AG04449 (cell line): Measurements from ENCODE around the gene TOR3A.

Experiments used
- CTCF ChIA-PET: fragments of 350-600 bp; formaldehyde crosslinking; extraction: SDS; loops from one replicate; lab custom pipeline; 2021; ENCODE audit warnings: antibody characterized with exemption; lab: Yijun Ruan, JAX
- POLR2A ChIA-PET: fragments of 400-600, 350-600 bp; formaldehyde crosslinking; extraction: SDS; loops from one replicate; lab custom pipeline; 2020; ENCODE audit warnings: antibody characterized with exemption, inconsistent platforms; lab: Yijun Ruan, JAX
- DNase-seq: peaks from one replicate; pipeline ENCODE4 v3.0.0-alpha.2; 2010; ENCODE audit warnings: low read depth, low spot score
- H3K4me3 ChIP-seq: 2 replicates; pipeline ENCODE4 v1.5.1; 2011; ENCODE audit warnings: low read depth, mild to moderate bottlenecking, control low read depth, low read length
- TF ChIP-seq, protein P1 (sequence below): IDR thresholded peaks from one replicate; pipeline ENCODE4 v1.5.1; 2011; ENCODE audit warnings: mild to moderate bottlenecking, moderate library complexity, low read length, control low read depth, inconsistent platforms; ENCODE audit not compliant: insufficient read depth; ENCODE audit errors: missing control alignments

The TOR3A gene

DNA sequence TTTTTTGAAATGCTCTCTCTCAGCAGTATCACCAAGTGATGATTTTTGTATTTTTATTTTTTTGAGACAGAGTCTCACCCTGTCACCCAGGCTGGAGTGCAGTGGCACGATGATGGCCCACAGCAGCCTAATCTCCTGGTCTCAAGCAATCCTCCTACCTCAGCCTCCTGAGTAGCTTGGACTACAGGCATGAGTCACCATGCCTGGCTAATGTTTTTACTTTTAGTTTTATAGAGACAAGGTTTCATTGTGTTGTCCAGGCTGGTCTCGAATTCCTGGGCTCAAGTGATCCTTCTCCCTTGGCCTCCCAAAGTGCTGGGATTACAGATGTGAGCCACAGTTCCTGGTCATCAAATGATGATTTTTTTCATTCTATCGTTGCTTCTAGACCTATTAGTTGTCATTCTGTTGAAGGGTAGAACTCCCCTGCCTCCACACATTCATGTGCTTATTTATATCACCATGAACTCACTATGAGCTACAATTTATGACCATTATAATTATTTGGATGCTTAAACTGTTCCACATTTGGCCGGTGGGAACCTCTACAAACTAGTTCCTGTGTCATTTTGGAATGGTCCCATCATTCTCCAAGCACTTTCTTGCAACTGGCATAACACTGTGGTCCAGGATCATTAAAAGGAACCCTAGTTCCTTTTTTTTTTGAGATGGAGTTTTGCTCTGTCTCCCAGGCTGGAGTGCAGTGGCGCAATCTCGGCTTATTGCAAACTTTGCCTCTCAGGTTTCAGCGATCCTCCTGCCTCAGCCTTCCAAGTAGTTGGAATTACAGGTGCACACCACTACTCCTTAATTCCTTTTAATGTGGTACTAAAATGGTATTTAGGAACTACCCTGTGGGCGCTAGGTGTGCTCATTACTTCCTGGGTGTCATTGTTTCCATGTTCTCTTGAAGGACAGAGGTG lies 20.2 kb upstream of the TOR3A start:
- H3K4me3 ChIP-seq: no peak overlapping the region
- CTCF ChIA-PET: interaction anchor here (1.2 kb wide), 1 partner anchor 17 kb away, joined by 4 read pairs; no protein-coding TSS in a partner anchor
- TF ChIP-seq, protein P1, sequence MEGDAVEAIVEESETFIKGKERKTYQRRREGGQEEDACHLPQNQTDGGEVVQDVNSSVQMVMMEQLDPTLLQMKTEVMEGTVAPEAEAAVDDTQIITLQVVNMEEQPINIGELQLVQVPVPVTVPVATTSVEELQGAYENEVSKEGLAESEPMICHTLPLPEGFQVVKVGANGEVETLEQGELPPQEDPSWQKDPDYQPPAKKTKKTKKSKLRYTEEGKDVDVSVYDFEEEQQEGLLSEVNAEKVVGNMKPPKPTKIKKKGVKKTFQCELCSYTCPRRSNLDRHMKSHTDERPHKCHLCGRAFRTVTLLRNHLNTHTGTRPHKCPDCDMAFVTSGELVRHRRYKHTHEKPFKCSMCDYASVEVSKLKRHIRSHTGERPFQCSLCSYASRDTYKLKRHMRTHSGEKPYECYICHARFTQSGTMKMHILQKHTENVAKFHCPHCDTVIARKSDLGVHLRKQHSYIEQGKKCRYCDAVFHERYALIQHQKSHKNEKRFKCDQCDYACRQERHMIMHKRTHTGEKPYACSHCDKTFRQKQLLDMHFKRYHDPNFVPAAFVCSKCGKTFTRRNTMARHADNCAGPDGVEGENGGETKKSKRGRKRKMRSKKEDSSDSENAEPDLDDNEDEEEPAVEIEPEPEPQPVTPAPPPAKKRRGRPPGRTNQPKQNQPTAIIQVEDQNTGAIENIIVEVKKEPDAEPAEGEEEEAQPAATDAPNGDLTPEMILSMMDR: no peak
- no peak for DNase-seq
- POLR2A ChIA-PET: interaction anchor here (0.6 kb wide), 1 partner anchor 123 kb away, joined by 3 read pairs; no protein-coding TSS in a partner anchor

DNA sequence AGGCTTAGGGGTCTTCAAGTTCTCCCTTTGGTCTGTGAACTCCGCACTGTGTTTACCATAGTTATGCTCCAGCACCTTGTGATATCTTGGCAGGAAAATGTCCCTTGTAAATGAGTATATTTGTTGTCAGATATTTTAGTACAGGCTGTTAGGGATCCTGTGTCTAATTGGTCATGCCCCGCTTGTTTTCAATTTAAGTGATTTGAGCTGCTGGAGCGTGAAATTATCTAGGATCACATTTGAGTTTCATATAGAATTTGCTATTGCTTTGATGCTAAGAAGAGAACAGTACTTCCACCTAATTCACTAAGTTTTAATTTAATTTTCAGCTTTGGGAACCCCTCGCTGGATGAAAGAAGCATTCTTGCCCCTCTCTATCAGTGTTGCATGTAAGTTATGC lies 15.4 kb upstream of the TOR3A start:
- TF ChIP-seq, protein P1: no peak
- CTCF ChIA-PET: interaction anchor here (2.1 kb wide), 1 partner anchor 12 kb away, joined by 11 read pairs; no protein-coding TSS in a partner anchor
- POLR2A ChIA-PET: no interaction called here
- no peak for DNase-seq
- no peak overlapping the region for H3K4me3 ChIP-seq

DNA sequence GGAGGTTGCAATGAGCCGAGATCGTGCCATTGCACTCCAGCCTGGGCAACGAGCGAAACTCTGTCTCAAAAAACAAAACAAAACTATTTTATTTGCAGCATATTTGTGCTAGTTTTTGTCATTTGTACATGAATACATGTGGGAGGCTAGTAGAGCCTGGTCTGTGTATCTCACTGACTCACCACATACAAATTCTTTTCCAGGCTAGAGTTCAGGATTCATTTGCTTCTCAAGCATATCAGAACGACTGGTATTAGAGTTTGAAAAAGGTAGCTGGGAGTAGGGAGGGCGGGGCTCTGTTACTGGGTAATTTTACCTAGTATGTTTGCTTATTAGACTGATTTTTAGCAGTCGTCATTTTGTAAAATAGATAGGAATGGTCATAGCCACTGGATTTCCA lies 4.5 kb upstream of the TOR3A start:
- TF ChIP-seq, protein P1: no peak
- DNase-seq: peak; percentile 17
- POLR2A ChIA-PET: no interaction called here
- CTCF ChIA-PET: interaction anchor here (1.7 to 7.4 kb wide), 7 partner anchors 8 to 535 kb away, joined by 4 to 76 read pairs (median 11); partner anchors contain the start of gene SOAT1
- no peak overlapping the region for H3K4me3 ChIP-seq

DNA sequence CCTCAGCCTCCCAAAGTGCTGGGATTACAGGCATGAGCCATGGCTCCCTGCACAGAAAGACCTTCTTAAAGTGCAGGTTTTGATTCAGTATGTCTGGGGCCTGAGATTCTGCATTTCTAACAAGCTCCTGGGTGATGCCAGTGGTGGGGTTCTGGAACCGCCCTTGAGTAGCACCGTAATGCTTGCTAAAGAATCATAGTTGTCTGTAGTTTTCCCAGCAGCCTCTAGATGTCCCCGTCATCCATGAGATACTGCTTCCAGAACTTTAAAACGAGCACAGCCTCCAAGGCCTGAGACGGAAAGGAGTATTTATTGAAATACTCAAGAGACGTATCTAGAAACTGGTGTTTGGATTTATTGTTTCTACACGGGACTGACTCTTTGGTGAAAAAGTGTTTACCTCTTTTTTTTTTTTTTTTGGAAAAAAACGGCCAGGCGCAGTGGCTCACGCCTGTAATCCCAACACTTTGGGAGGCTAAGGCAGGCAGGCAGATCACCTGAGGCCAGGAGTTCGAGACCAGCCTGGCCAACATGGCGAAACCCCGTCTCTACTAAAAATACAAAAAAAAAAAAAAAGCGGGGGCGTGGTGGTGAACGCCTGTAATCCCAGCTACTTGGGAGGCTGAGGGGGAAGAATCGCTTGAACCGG lies 2.6 kb upstream of the TOR3A start:
- CTCF ChIA-PET: interaction anchor here (0.6 to 7.4 kb wide), 43 partner anchors 8 to 779 kb away, joined by 3 to 76 read pairs (median 4); partner anchors contain the start of genes AXDND1 and SOAT1
- POLR2A ChIA-PET: interaction anchor here (0.6 kb wide), 1 partner anchor 354 kb away, joined by 3 read pairs; no protein-coding TSS in a partner anchor

DNA sequence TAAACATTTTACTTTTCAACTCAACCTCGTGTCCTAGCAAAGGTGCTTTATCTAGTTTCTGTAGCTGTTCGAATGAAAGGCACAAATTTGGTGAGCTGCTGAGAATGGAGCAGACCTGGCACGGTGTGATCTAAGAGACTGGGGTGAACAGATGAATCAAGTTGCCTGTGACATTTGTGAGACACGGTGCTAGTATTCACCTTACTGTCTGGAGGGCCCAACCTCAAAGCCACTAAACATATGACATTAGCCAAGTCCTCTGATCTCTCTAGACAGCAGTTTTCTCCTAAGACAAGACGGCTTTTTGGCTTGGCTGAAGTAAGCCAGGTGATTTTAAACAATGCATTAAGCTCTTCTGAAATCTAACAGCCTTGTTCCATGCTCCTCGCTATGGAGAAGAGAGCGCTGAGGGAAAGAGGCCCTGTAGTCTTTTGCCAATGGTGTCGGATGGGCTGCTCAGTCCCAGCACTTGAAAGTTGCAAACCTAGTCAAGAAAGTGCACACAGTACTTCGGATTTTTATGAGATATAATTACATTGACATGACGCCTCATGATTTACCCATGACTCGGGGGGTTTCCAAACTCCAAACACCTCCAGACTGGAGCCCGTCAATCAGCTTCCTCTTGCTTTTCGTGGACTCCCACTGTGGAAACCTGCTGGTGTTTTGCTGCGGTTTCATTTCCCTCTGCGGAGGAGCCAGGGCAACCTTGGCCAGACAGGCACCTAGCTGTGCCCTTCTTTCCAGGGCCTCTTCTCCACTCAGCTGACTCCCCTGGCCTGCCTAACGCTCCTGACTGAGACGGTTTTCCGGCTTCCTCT lies 794 bp upstream of the TOR3A start:
- POLR2A ChIA-PET: interaction anchor here (1.0 to 1.7 kb wide), 2 partner anchors 22 to 213 kb away, joined by 3 to 7 read pairs; partner anchors contain the start of gene SOAT1
- CTCF ChIA-PET: interaction anchor here (0.7 to 7.4 kb wide), 10 partner anchors 12 to 734 kb away, joined by 3 to 76 read pairs (median 5); no protein-coding TSS in a partner anchor
- TF ChIP-seq, protein P1: no peak
- peak overlapping the region; percentile 86 for H3K4me3 ChIP-seq
- no peak for DNase-seq

More for the DNA sequence above, 2.6 kb upstream of the TOR3A start:
- no peak overlapping the region for H3K4me3 ChIP-seq
- TF ChIP-seq, protein P1: peak; percentile 63
- peak; percentile 38 for DNase-seq
